HepG2 (cell line): ENCODE results near the gene ALDOA. TPM values are rescaled to one million over a fixed set of nuclear protein-coding genes. Genes with fewer than 3 reads are reported as not detected.

ENCODE experiments used
- ATAC-seq: fragments of 200-7000 bp; cut with Tn5 transposase; 3 replicates; pipeline ENCODE4 v1.9.1; 2020; ENCODE audit warnings: mild to moderate bottlenecking, moderate library complexity
- BruUV-seq: library from RNA; stranded (reverse); fragments of 400-500 nt; replicated peaks from 2 replicates; lab custom pipeline; 2021; lab: Mats Ljungman, UMichigan
- CTCF ChIA-PET: fragments of 300-600 bp; formaldehyde crosslinking; extraction: SDS; loops from one replicate; lab custom pipeline; 2021; ENCODE audit warnings: low total read pairs, inconsistent platforms, low intra/inter-chr PET ratio; lab: Yijun Ruan, JAX
- POLR2A ChIA-PET: fragments of 350-600 bp; sonication (Branson Sonifier 250); formaldehyde crosslinking; loops from one replicate; lab custom pipeline; 2020; ENCODE audit warnings: antibody characterized with exemption, inconsistent platforms; lab: Yijun Ruan, JAX
- DNase-seq: peaks from one replicate; pipeline ENCODE4 v3.0.0-alpha.2; 2015; ENCODE audit warnings: low spot score
- FAIRE-seq: peaks from 3 replicates; lab custom pipeline; 2011; peaks lifted over from hg19 to GRCh38; lab: Jason Lieb, UNC
- H2AFZ ChIP-seq: one replicate; pipeline ENCODE4 v1.6.1; 2011; ENCODE audit warnings: low read length, inconsistent platforms
- H3K27ac ChIP-seq: fragments of 300-600 bp; 3 replicates; pipeline ENCODE4 v1.8.0; 2011; ENCODE audit warnings: mixed run types, mild to moderate bottlenecking, mixed read lengths, low read length, inconsistent platforms; ENCODE audit not compliant: insufficient read depth; ENCODE audit errors: extremely low read length
- H3K27me3 ChIP-seq, 2 experiments: fragments of 200-600 bp in 1 of 2; 2 replicates in 1 of 2; 3 replicates in 1 of 2; pipeline versions ENCODE4 v1.6.0 to v1.8.0; 2011; ENCODE audit warnings: low read length in 2 of 2, mild to moderate bottlenecking in 2 of 2, moderate library complexity in 2 of 2, inconsistent platforms in 1 of 2; ENCODE audit not compliant: insufficient read depth in 2 of 2, control insufficient read depth in 1 of 2
- H3K36me3 ChIP-seq, 2 experiments: fragments of 200-600 bp in 1 of 2; replicated peaks in 1 of 2; 2 replicates in 1 of 2; 3 replicates in 1 of 2; pipeline versions ENCODE4 v1.5.1 to v1.8.0; 2011; ENCODE audit warnings: low read length in 2 of 2, inconsistent platforms in 1 of 2; ENCODE audit not compliant: insufficient read depth in 2 of 2, control insufficient read depth in 1 of 2
- H3K4me1 ChIP-seq: 2 replicates; pipeline ENCODE4 v1.5.1; 2012; ENCODE audit warnings: low read length, inconsistent platforms; ENCODE audit not compliant: insufficient read depth
- H3K4me2 ChIP-seq: 2 replicates; pipeline ENCODE4 v1.6.0; 2011; ENCODE audit warnings: low read depth, low read length, inconsistent platforms
- H3K4me3 ChIP-seq, 3 experiments: fragments of 200-600 bp in 1 of 3; sonication (generic), shearing (Covaris generic) in 1 of 3; replicated peaks in 1 of 3; 2 replicates each; pipeline ENCODE4 v1.5.1; 2011 to 2016; ENCODE audit warnings: low read length in 3 of 3, inconsistent platforms in 2 of 3, low read depth in 2 of 3, mild to moderate bottlenecking in 2 of 3, control low read depth in 1 of 3, mixed read lengths in 1 of 3; ENCODE audit not compliant: insufficient read depth in 1 of 3
- H3K79me2 ChIP-seq: one replicate; pipeline ENCODE4 v1.6.1; 2011; ENCODE audit warnings: low read length, inconsistent platforms; ENCODE audit not compliant: insufficient read depth
- H3K9ac ChIP-seq: 2 replicates; pipeline ENCODE4 v1.6.0; 2011; ENCODE audit warnings: mild to moderate bottlenecking, low read depth, low read length, inconsistent platforms; ENCODE audit not compliant: insufficient read depth
- H3K9me3 ChIP-seq: 2 replicates; pipeline ENCODE4 v1.5.1; 2012; ENCODE audit warnings: mild to moderate bottlenecking, low read length
- H4K20me1 ChIP-seq: 2 replicates; pipeline ENCODE4 v1.6.0; 2011; ENCODE audit warnings: inconsistent platforms, mild to moderate bottlenecking, low read length, moderate library complexity; ENCODE audit not compliant: insufficient read depth
- BRCA1 ChIP-seq: sonication (generic); formaldehyde crosslinking; IDR thresholded peaks from 2 replicates; pipeline ENCODE4 v1.4.0; 2020; ENCODE audit warnings: missing genetic modification reagents
- CC2D1A ChIP-seq: sonication (generic); formaldehyde crosslinking; IDR thresholded peaks from 2 replicates; pipeline ENCODE4 v1.8.1; 2023; ENCODE audit warnings: mild to moderate bottlenecking, missing genetic modification reagents
- ELF4 ChIP-seq: sonication (generic); formaldehyde crosslinking; IDR thresholded peaks from 2 replicates; pipeline ENCODE4 v1.5.0; 2020; ENCODE audit warnings: missing genetic modification reagents, mild to moderate bottlenecking, moderate library complexity, borderline replicate concordance
- FOXO1 ChIP-seq: sonication (generic); formaldehyde crosslinking; IDR thresholded peaks from 2 replicates; pipeline ENCODE4 v1.4.0; 2020; ENCODE audit warnings: missing genetic modification reagents
- HNRNPLL ChIP-seq: fragments of 200-400 bp; formaldehyde crosslinking; IDR thresholded peaks from 2 replicates; pipeline ENCODE4 v1.6.1; 2017; ENCODE audit warnings: mild to moderate bottlenecking, low read depth, low read length; ENCODE audit not compliant: poor library complexity, severe bottlenecking
- KDM3A ChIP-seq: IDR thresholded peaks from 2 replicates; pipeline ENCODE4 v1.6.1; 2018; ENCODE audit warnings: low read depth, missing compliant biosample characterization
- NKX3-1 ChIP-seq: sonication (generic); formaldehyde crosslinking; IDR thresholded peaks from 2 replicates; pipeline ENCODE4 v1.5.0; 2020; ENCODE audit warnings: missing genetic modification reagents
- NR2F1 ChIP-seq, 2 experiments: fragments of 450-650 bp in 1 of 2; formaldehyde crosslinking in 1 of 2; IDR thresholded peaks; 2 replicates each; pipeline versions ENCODE4 v1.5.0 to v1.6.1; 2016 to 2020; ENCODE audit warnings: mild to moderate bottlenecking in 1 of 2, missing compliant biosample characterization in 1 of 2, missing genetic modification reagents in 1 of 2, moderate library complexity in 1 of 2
- NR3C1 ChIP-seq: sonication (generic); formaldehyde crosslinking; IDR thresholded peaks from 2 replicates; pipeline ENCODE4 v1.4.0; 2020; ENCODE audit warnings: missing genetic modification reagents
- RARA ChIP-seq: IDR thresholded peaks from 2 replicates; pipeline ENCODE4 v1.6.1; 2016; ENCODE audit warnings: missing genetic modification reagents, missing compliant biosample characterization
- SP4 ChIP-seq: sonication (generic); formaldehyde crosslinking; IDR thresholded peaks from 2 replicates; pipeline ENCODE4 v1.8.1; 2023; ENCODE audit warnings: mild to moderate bottlenecking, missing genetic modification reagents
- TBP ChIP-seq: sonication (generic); formaldehyde crosslinking; IDR thresholded peaks from 2 replicates; pipeline ENCODE4 v1.5.0; 2020; ENCODE audit warnings: missing genetic modification reagents
- U2AF1 ChIP-seq: fragments of 200-400 bp; formaldehyde crosslinking; optimal IDR thresholded peaks from 2 replicates; pipeline ENCODE3; 2017; ENCODE audit warnings: mild to moderate bottlenecking, low read depth, low read length
- USF2 ChIP-seq, 2 experiments: sonication (generic) in 1 of 2; formaldehyde crosslinking in 1 of 2; IDR thresholded peaks; 2 replicates each; pipeline versions ENCODE4 v1.5.1 to v1.6.1; 2011 to 2020; ENCODE audit warnings: borderline replicate concordance in 1 of 2, low read depth in 1 of 2, low read length in 1 of 2, mild to moderate bottlenecking in 1 of 2, missing genetic modification reagents in 1 of 2, moderate library complexity in 1 of 2
- ZBTB8A ChIP-seq: sonication (generic); formaldehyde crosslinking; IDR thresholded peaks from 2 replicates; pipeline ENCODE4 v1.4.0; 2020; ENCODE audit warnings: mild to moderate bottlenecking, low read depth, missing genetic modification reagents, borderline replicate concordance
- ZNF12 ChIP-seq: sonication (generic); formaldehyde crosslinking; IDR thresholded peaks from 2 replicates; pipeline ENCODE4 v1.5.0; 2020; ENCODE audit warnings: missing genetic modification reagents
- ZNF230 ChIP-seq: sonication (generic); formaldehyde crosslinking; IDR thresholded peaks from 2 replicates; pipeline ENCODE4 v1.4.0; 2020; ENCODE audit warnings: mild to moderate bottlenecking, missing genetic modification reagents
- ZNF337 ChIP-seq: sonication (generic); formaldehyde crosslinking; IDR thresholded peaks from 2 replicates; pipeline ENCODE4 v1.5.1; 2020; ENCODE audit warnings: missing genetic modification reagents, low read depth, mild to moderate bottlenecking, borderline replicate concordance
- ZNF660 ChIP-seq: sonication (generic); formaldehyde crosslinking; IDR thresholded peaks from 2 replicates; pipeline ENCODE4 v1.5.1; 2020; ENCODE audit warnings: mild to moderate bottlenecking, low read depth, missing genetic modification reagents, borderline replicate concordance
- ZNF724P ChIP-seq: sonication (generic); formaldehyde crosslinking; IDR thresholded peaks from 2 replicates; pipeline ENCODE4 v1.8.0; 2022; ENCODE audit warnings: missing genetic modification reagents, borderline replicate concordance
- ZNF75D ChIP-seq: sonication (generic); formaldehyde crosslinking; IDR thresholded peaks from 2 replicates; pipeline ENCODE4 v1.8.1; 2023; ENCODE audit warnings: missing genetic modification reagents, mild to moderate bottlenecking, borderline replicate concordance
- ZSCAN25 ChIP-seq: sonication (generic); formaldehyde crosslinking; IDR thresholded peaks from 2 replicates; pipeline ENCODE4 v1.8.0; 2022; ENCODE audit warnings: mild to moderate bottlenecking, missing genetic modification reagents
- WGBS: methylation state at CpG from one replicate; pipeline ENCODE4 v1.1.6; 2017; ENCODE audit warnings: low lambda C conversion rate; 5-methylcytosine and 5-hydroxymethylcytosine counted together
- in situ Hi-C: cut with HindIII; loops from 2 replicates; pipeline ENCODE4 v1.10.0; 2017; ENCODE audit warnings: low pct_unique_long_range_greater_than_20kb; ENCODE audit not compliant: extremely low pct_ligation_motif_present
- intact Hi-C: fragments of 100-400 bp; cut with micrococcal nuclease; formaldehyde crosslinking; loops from one replicate; pipeline ENCODE4 v1.10.0; 2022; ENCODE audit not compliant: unreplicated experiment
- polyA plus RNA-seq, 8 experiments: library from polyadenylated mRNA; depleted of rRNA in 3 of 8; stranded (reverse) in 7 of 8; unstranded in 1 of 8; fragments of >200 nt; fragmentation: Illumina TruSeq in 4 of 8; extraction: Trizol in 4 of 8; gene quantifications; 2 replicates each; pipeline versions ENCODE4 v1.2.1 to v1.2.3, GENCODE V29; 2011 to 2016; ENCODE audit warnings: low read depth in 4 of 8, missing spikeins in 1 of 8, mixed read lengths in 1 of 8; ENCODE audit not compliant: insufficient read depth in 1 of 8
- total RNA-seq, 5 experiments: library from RNA; depleted of rRNA; stranded (reverse); fragments of >200 nt; fragmentation: Illumina TruSeq; extraction: Trizol; gene quantifications; 2 replicates each; pipeline ENCODE4 v1.2.3, GENCODE V29; 2016; ENCODE audit warnings: low read depth in 1 of 5
- TF ChIP-seq, protein P1 (sequence below): sonication (generic); formaldehyde crosslinking; IDR thresholded peaks from 2 replicates; pipeline ENCODE4 v1.4.0; 2020; ENCODE audit warnings: mild to moderate bottlenecking, missing genetic modification reagents

The ALDOA gene
- total and polyA plus RNA-seq, 2 of the 13 experiments (the other 11 are each of a cell fraction or from before 2014, with no cell fraction given): 925 to 1,884 TPM

DNA sequence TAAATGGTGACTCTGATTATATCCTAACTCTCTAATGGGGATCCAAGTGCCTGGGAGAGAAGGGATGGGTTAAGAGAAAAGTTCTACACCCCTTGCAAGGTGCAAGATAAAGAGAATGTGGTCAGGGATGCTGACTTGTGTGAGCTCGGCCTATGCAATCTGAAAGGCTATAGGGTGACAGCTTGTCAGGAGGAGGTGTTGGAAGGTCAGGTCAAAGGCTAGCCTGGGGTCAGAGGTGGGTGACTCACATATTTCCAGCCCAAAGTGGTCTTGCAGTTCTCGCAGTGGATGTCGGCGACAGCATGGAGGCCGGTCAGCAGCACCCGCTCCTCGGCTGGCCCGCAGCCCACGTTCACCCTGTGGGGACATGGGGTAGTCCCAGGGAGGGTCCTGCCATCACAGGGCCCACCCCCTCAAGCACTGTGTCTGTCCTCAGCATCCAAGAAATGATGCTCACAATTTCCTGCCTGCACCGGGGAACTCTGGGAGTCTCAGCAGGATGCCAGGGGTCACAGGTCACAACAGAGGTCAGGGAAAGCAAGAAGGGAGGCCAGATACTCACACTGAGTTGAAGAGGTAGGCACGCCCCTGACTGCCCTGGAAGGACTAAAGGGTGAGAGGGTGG, 29.1 kb downstream of the ALDOA start:
- H3K4me1 ChIP-seq: peaks cover 59% of the 10 kb centered on the region
- POLR2A ChIA-PET: interaction anchor here (0.6 to 3.0 kb wide), 4 partner anchors 17 to 28 kb away, joined by 3 to 14 read pairs (median 6); partner anchors contain the start of gene PPP4C
- BruUV-seq: no TSS peak
- H3K27ac ChIP-seq: no peak overlapping the region
- DNase-seq (no peak), ATAC-seq (no peak), FAIRE-seq (no peak)
- H2AFZ ChIP-seq: no peak overlapping the region
- in situ Hi-C loops (loop anchor here (25.0 kb wide), 1 partner anchor 543 kb away; no protein-coding TSS in a partner anchor), intact Hi-C loops (no loop called here)
- no peaks in the 10 kb centered on the region for H3K79me2 ChIP-seq
- H3K27me3 ChIP-seq: no peaks in the 10 kb centered on the region; a peak in 1 of 5 replicates
- CTCF ChIA-PET: no interaction called here
- peak overlapping the region in 1 of 3 experiments; percentile 82; a peak in 1 of 6 replicates for H3K4me3 ChIP-seq
- WGBS: 59% methylated on average over 6 of the region's 11 CpGs
- peak overlapping the region; percentile 72 for H3K9ac ChIP-seq
- H4K20me1 ChIP-seq: no peaks in the 10 kb centered on the region
- H3K4me2 ChIP-seq: peak overlapping the region; percentile 96
- H3K36me3 ChIP-seq: no peaks in the 10 kb centered on the region; a peak in 1 of 5 replicates
- H3K9me3 ChIP-seq: peaks cover 12% of the 10 kb centered on the region
- no peak for TF ChIP-seq ZNF12
- no peak for TF ChIP-seq ZNF660 (CRISPR knock-in tag)
- TF ChIP-seq TBP (CRISPR knock-in tag): no peak
- TF ChIP-seq ZBTB8A (CRISPR knock-in tag): no peak
- no peak for TF ChIP-seq ZNF724P (CRISPR knock-in tag)
- TF ChIP-seq SP4: no peak
- no peak for TF ChIP-seq HNRNPLL
- no peak for TF ChIP-seq U2AF1
- no peak for TF ChIP-seq ZSCAN25 (CRISPR knock-in tag)
- TF ChIP-seq KDM3A (CRISPR knock-in tag): no peak
- no peak for TF ChIP-seq ZNF230 (CRISPR knock-in tag)
- no peak for TF ChIP-seq CC2D1A (CRISPR knock-in tag)
- TF ChIP-seq FOXO1 (CRISPR knock-in tag): no peak
- no peak for TF ChIP-seq NKX3-1 (CRISPR knock-in tag)
- TF ChIP-seq, protein P1, sequence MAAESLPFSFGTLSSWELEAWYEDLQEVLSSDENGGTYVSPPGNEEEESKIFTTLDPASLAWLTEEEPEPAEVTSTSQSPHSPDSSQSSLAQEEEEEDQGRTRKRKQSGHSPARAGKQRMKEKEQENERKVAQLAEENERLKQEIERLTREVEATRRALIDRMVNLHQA (CRISPR knock-in tag): no peak
- TF ChIP-seq RARA: 0 out of 2 replicates have a peak, but pooled peaks have one; percentile 29
- TF ChIP-seq NR3C1 (CRISPR knock-in tag): no peak
- TF ChIP-seq USF2 (IDR thresholded peaks at IDR 0.05; ENCODE audit: low read depth, low read length): no peak
- no peak for TF ChIP-seq USF2 (CRISPR knock-in tag; IDR thresholded peaks at IDR 0.05; ENCODE audit: borderline replicate concordance)
- no peak for TF ChIP-seq ZNF337
- TF ChIP-seq ZNF75D (CRISPR knock-in tag): no peak
- 0 out of 4 replicates have a peak, but pooled peaks of 1 of the 2 experiments have one; percentile 20 for TF ChIP-seq NR2F1 (CRISPR knock-in tag; IDR thresholded peaks at IDR 0.05)
- TF ChIP-seq BRCA1: no peak
- no peak for TF ChIP-seq ELF4 (CRISPR knock-in tag)
